CD4-positive, alpha-beta T cell treated with Interleukin-6 at 100 ng/mL for 8 hours (primary cell): ENCODE measurements around the gene CEP63.
"Not testable (repeated sequence)": the region's sequence is repeated elsewhere in the genome, so short reads cannot be mapped to it uniquely, and the experiment has no call there.

Source experiments
- DNase-seq: peaks from one replicate; pipeline ENCODE4 v3.0.0-alpha.2; 2020; ENCODE audit warnings: mixed read lengths, low spot score

CEP63 gene

GRCh38 chr3:134576831-134577230 lies 91.0 kb downstream of the CEP63 start:
- DNase-seq, result no peak

GRCh38 chr3:134579141-134579665 lies 93.3 kb downstream of the CEP63 start:
- no peak for DNase-seq

- no peak for DNase-seq
These were observed 104.9 kb downstream of the CEP63 start for GRCh38 chr3:134590766-134591165.

- no peak for DNase-seq
These were observed 106.9 kb downstream of the CEP63 start for GRCh38 chr3:134592806-134593205.

GRCh38 chr3:134594331-134594741 lies 108.5 kb downstream of the CEP63 start:
- DNase-seq, result no peak

GRCh38 chr3:134594986-134595385 lies 109.1 kb downstream of the CEP63 start:
- not testable (repeated sequence) for DNase-seq

GRCh38 chr3:134597390-134597970 lies 111.6 kb downstream of the CEP63 start:
- DNase-seq, result no peak

- no peak for DNase-seq
These were observed 113.1 kb downstream of the CEP63 start for GRCh38 chr3:134598763-134599545.

GRCh38 chr3:134600206-134600605 lies 114.3 kb downstream of the CEP63 start:
- DNase-seq, result no peak

- peak; percentile 23 for DNase-seq
These were observed 115.0 kb downstream of the CEP63 start for GRCh38 chr3:134600685-134601463.

- no peak for DNase-seq
These were observed 115.9 kb downstream of the CEP63 start for GRCh38 chr3:134601539-134602439.

- no peak for DNase-seq
These were observed 116.6 kb downstream of the CEP63 start for GRCh38 chr3:134602440-134602814.

GRCh38 chr3:134603480-134603879 lies 117.6 kb downstream of the CEP63 start:
- DNase-seq, result no peak

- no peak for DNase-seq
These were observed 118.1 kb downstream of the CEP63 start for GRCh38 chr3:134603956-134604355.

- no peak for DNase-seq
These were observed 119.7 kb downstream of the CEP63 start for GRCh38 chr3:134605556-134605955.

- no peak for DNase-seq
These were observed 120.5 kb downstream of the CEP63 start for GRCh38 chr3:134606033-134607025.

GRCh38 chr3:134607054-134608022 lies 121.5 kb downstream of the CEP63 start:
- DNase-seq, result no peak

GRCh38 chr3:134608023-134608770 lies 122.3 kb downstream of the CEP63 start:
- no peak for DNase-seq
